Activated CD8-positive, alpha-beta memory T cell treated with anti-CD3 and anti-CD28 coated beads, Interleukin-2, amount 50 U/mL, for 1 hour (primary cell): Measurements from ENCODE around the gene SLC25A47.
"Not testable (repeated sequence)": the region's sequence is repeated elsewhere in the genome, so short reads cannot be mapped to it uniquely, and the experiment has no call there.

Experiments
- DNase-seq: peaks from one replicate; pipeline ENCODE4 v3.0.0-alpha.2; 2020; ENCODE audit errors: extremely low read depth

Gene SLC25A47

DNA sequence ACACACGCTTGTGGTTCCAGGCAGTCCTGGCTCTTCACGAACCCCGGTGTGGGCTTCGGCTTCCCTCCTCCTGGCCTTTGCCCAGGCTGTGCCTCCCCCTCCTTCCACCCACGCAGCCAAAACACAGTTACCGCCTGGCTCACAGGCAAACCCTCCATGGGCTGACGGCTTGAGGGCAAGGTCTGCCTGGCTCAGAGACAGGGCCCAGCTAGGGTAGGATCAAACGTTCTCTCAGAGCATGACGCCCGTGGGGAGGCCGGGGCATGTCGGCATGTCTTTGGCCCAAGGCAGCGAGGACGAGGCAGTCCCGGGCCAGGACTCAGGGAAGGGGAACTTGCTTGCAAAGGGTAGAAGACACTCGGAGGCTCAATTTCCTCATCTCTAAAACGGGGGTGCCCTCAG, 2.1 kb downstream of the SLC25A47 start:
- DNase-seq = no peak

DNA sequence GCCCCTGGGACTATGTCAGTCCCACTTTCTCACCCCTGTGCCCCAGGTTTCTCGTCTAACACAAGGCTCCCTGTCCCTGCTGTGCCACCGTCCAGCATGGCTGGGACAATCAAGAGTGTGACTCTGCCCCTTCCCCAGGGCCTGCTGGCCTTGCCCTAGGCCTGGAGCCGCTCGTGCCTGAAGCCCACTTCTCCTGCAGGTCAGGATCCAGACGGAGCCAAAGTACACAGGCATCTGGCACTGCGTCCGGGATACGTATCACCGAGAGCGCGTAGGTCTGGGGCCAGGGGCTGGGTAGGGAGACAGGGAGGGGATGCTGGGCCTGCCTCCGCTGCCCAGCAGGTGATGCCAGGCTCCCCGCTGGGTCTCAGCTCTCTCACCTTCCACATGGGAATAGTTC, 2.8 kb downstream of the SLC25A47 start:
- no peak for DNase-seq

GRCh38 chr14:100327128-100327527, 4.0 kb downstream of the SLC25A47 start:
- no peak for DNase-seq

DNA sequence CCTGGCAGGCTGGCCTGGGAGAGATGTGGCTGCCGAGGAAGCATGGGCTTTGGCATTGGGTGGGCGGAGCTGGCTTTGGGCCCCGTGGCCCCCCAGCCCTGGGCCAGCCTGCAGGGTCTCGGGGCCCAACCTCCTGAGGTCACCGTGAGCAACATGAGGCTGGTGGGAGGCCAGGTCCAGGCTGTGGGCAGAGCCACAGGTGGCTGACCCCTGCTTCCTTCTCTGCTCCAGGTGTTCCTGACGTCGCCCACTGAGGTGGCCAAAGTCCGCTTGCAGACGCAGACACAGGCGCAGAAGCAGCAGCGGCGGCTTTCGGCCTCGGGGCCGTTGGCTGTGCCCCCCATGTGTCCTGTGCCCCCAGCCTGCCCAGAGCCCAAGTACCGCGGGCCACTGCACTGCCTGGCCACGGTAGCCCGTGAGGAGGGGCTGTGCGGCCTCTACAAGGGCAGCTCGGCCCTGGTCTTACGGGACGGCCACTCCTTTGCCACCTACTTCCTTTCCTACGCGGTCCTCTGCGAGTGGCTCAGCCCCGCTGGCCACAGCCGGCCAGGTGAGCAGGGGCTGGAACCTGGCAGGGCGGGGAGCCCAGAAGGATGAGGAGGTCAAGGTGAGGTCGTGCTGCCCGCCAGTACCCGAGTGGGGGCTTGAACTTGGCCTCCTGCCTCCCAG, 5.5 kb downstream of the SLC25A47 start:
- no peak for DNase-seq

GRCh38 chr14:100329233-100330006, 6.3 kb downstream of the SLC25A47 start:
- no peak for DNase-seq

GRCh38 chr14:100330007-100330344, 6.8 kb downstream of the SLC25A47 start:
- no peak for DNase-seq

DNA sequence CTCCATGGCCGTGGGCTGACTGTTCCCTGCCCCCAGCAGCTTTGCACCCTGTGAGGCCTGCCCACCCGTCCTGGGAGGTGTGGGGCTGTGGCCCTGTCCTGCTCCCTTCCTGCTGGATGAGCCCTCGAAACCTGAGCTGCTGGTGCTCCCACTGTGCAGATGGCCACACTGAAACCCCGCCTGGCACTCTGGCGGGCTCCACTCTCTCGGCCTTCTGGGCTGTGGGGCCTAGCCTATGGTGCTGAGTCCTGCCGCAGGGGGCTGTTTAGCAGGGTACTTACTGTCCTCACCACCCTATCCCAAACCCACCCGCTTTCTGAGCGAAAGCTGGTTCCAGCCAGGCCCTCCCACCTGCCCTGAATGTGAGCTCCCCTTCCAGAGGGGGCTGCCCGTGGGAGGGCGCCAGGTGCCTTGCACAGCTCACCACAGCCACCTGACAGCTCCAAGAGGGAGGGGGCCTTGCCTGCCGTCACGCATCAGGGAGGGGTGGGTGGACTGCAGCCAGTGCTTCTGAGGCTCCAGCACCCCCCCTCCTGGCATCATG, 7.3 kb downstream of the SLC25A47 start:
- DNase-seq = no peak

GRCh38 chr14:100332071-100332639, 9.0 kb downstream of the SLC25A47 start:
- no peak for DNase-seq

DNA sequence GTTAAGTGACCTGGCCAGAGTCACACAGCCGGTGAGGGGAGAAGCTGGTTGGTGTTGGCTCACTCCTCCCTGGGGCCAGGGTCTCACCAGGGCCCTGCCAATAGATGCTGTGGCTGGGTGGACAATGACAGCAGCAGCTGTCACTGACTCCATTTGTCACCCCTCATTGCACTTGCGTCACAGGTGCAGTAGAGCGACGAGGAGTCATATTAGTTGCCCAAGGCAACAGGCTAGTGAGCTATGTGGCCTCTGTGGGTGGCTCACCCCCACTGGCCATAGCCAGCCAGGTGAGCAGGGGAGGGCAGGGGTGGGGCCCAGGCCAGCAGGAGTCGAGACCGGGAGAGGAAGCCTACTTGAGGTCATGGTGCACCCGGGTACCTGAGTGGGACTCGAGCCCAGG, 9.7 kb downstream of the SLC25A47 start:
- no peak for DNase-seq

DNA sequence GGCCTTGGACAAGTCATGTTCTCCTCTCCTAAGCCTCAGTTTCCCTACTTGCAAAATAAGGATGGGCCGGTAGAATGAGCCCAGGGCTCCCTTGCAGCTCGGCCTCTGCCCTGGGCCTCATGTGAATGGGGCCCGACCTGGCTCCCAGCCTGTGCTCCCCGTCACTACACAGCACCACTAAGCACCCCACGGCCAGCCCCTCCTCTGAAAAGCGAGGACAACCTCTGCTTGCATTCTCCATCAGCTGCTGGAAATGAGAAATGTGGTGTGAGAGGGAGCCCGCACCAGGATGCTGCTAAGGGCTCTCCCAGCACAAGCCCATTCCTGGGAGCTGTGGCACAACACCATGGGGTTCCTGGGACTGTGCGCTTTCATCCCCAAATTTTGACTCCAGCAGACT, 10.2 kb downstream of the SLC25A47 start:
- no peak for DNase-seq

DNA sequence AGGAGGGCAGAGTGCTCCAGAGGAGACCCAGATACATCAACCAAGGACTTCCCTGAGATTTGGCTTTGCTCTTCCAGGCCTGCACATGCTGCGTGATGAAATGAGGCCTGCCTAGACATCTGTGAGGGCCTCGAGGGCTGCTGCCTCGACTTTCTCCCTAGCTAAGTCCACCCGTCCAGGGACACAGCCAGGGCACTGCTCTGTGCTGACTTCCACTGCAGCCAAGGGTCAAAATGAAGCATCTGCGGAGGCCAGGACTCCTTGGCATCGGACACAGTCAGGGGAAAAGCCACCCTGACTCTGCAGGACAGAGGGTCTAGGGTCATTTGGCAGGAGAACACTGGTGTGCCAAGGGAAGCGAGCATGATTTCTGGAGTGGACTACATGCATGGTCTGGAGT, 10.7 kb downstream of the SLC25A47 start:
- no peak for DNase-seq

DNA sequence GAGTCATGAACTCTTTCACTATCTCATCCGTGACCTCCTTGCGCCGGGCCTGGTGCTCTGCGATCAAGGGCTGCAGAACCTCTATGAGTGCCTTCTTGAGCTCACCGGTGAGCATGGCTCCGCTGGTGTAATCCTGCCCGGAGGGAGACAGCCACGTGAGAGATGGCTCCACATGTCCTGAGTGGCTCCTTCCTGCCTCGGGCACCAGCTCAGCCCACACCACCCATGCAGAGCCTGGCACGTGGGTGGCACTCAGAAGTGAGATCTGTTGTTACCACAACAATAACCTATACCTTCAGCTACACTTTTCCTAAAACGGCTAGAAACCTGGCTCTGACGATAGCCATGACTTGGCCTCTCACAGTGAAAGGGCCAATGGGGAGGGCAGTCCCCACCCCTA, 11.8 kb downstream of the SLC25A47 start:
- no peak for DNase-seq

- DNase-seq = no peak
Measured at GRCh38 chr14:100336618-100337530, 13.7 kb downstream of the SLC25A47 start.

- DNase-seq = no peak
Measured at GRCh38 chr14:100339766-100340422, 16.8 kb downstream of the SLC25A47 start.

- no peak for DNase-seq
Measured at GRCh38 chr14:100340423-100340813, 17.3 kb downstream of the SLC25A47 start.

GRCh38 chr14:100341301-100342031, 18.3 kb downstream of the SLC25A47 start:
- DNase-seq = no peak

- DNase-seq = no peak
Measured at GRCh38 chr14:100342195-100342594, 19.1 kb downstream of the SLC25A47 start.

DNA sequence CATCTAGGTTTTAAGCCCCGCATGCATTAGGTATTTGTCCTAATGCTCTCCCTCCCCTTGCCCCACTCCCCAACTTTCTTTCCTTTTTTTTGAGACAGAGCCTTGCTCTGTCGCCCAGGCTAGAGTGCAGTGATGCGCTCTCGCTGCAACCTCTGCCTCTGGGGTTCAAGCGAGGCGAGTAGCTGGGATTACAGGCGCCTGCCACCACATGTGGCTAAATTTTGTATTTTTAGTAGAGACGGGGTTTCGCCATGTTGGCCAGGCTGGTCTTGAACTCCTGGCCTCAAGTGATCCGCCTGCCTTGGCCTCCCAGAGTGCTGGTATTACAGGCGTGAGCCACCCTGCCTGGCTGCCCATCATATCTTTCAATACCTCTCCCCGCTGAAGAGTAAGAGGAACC, 19.7 kb downstream of the SLC25A47 start:
- DNase-seq = not testable (repeated sequence)

DNA sequence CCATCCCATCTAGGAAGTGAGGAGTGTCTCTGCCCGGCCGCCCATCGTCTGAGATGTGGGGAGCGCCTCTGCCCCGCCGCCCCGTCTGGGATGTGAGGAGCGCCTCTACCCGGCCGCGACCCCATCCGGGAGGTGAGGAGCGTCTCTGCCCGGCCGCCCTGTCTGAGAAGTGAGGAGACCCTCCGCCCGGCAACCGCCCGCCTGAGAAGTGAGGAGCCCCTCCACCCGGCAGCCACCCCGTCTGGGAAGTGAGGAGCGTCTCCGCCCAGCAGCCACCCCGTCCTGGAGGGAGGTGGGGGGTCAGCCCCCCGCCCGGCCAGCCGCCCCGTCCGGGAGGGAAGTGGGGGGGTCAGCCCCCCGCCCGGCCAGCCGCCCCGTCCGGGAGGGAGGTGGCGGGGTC, 21.5 kb downstream of the SLC25A47 start:
- not testable (repeated sequence) for DNase-seq

GRCh38 chr14:100345711-100346110, 22.6 kb downstream of the SLC25A47 start:
- no peak for DNase-seq
